C4-2B (cell line): ENCODE results near the gene OR13A1.
"Not testable (repeated sequence)": the region's sequence is repeated elsewhere in the genome, so short reads cannot be mapped to it uniquely, and the experiment has no call there.

ENCODE experiments used
- ZFX ChIP-seq: fragments of 450-650 bp; IDR thresholded peaks from 2 replicates; pipeline ENCODE4 v1.6.1; 2017
- TF ChIP-seq, protein P1 (sequence below): fragments of 450-650 bp; conservative IDR thresholded peaks from 2 replicates; pipeline ENCODE4 v1.5.1; 2017; ENCODE audit warnings: mild to moderate bottlenecking

- TF ChIP-seq, protein P1, sequence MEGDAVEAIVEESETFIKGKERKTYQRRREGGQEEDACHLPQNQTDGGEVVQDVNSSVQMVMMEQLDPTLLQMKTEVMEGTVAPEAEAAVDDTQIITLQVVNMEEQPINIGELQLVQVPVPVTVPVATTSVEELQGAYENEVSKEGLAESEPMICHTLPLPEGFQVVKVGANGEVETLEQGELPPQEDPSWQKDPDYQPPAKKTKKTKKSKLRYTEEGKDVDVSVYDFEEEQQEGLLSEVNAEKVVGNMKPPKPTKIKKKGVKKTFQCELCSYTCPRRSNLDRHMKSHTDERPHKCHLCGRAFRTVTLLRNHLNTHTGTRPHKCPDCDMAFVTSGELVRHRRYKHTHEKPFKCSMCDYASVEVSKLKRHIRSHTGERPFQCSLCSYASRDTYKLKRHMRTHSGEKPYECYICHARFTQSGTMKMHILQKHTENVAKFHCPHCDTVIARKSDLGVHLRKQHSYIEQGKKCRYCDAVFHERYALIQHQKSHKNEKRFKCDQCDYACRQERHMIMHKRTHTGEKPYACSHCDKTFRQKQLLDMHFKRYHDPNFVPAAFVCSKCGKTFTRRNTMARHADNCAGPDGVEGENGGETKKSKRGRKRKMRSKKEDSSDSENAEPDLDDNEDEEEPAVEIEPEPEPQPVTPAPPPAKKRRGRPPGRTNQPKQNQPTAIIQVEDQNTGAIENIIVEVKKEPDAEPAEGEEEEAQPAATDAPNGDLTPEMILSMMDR: not testable (repeated sequence)
- not testable (repeated sequence) for TF ChIP-seq ZFX
Observed at GRCh38 chr10:45326864-45327263, 11.5 kb upstream of the OR13A1 start.
